Choroid plexus epithelial cell (primary cell): ENCODE data around the gene TRIM65.

Experiments used
- DNase-seq: peaks from one replicate; pipeline ENCODE4 v3.0.0-alpha.2; 2010; ENCODE audit warnings: low read depth
- H3K4me3 ChIP-seq: 2 replicates; pipeline ENCODE4 v1.5.1; 2011; ENCODE audit warnings: low read depth, mild to moderate bottlenecking, control low read depth, low read length, moderate library complexity
- CTCF ChIP-seq: conservative IDR thresholded peaks from 2 replicates; pipeline ENCODE4 v1.5.1; 2011; ENCODE audit warnings: low read depth, mild to moderate bottlenecking, control low read depth, inconsistent platforms, low read length, moderate library complexity

TRIM65 gene

GRCh38 chr17:75878174-75878998 lies 18.4 kb downstream of the TRIM65 start, which contains the start of gene TRIM47:
TRIM47 (minus strand) TSS chr17:75878581; CDS start chr17:75878548, 33 bp downstream.
- H3K4me3 ChIP-seq: peak within 1 kb of the TSS; percentile 66
- peak; percentile 53 for TF ChIP-seq CTCF
- peak; percentile 71 for DNase-seq

GRCh38 chr17:75877752-75878173 lies 19.0 kb downstream of the TRIM65 start:
- peak overlapping the region; percentile 66 for H3K4me3 ChIP-seq
- peak; percentile 35 for TF ChIP-seq CTCF
- peak; percentile 66 for DNase-seq

- peak; percentile 88 for DNase-seq
Measured at GRCh38 chr17:75876938-75877751, 19.6 kb downstream of the TRIM65 start.

GRCh38 chr17:75876190-75876937 lies 20.4 kb downstream of the TRIM65 start:
- DNase-seq: no peak
- peak overlapping the region; percentile 66 for H3K4me3 ChIP-seq
- peak; percentile 24 for TF ChIP-seq CTCF

More at GRCh38 chr17:75876938-75877751, 19.6 kb downstream of the TRIM65 start:
- TF ChIP-seq CTCF: no peak
- peak overlapping the region; percentile 66 for H3K4me3 ChIP-seq

- no peak for TF ChIP-seq CTCF
- H3K4me3 ChIP-seq: no peak overlapping the region
- no peak for DNase-seq
Measured at GRCh38 chr17:75875940-75876189, 20.9 kb downstream of the TRIM65 start.

GRCh38 chr17:75875182-75875939 lies 21.4 kb downstream of the TRIM65 start:
- no peak for TF ChIP-seq CTCF
- DNase-seq: no peak
- H3K4me3 ChIP-seq: no peak overlapping the region
